ENCODE measurements around the gene SLC5A6. TPM values are rescaled to one million over a fixed set of nuclear protein-coding genes. Genes with fewer than 3 reads are reported as not detected.

The SLC5A6 gene
- total RNA-seq, 1 experiment from 2014 or later = 122 TPM

GRCh38 chr2:27164960-27165763, 46.9 kb downstream of the SLC5A6 start:
- no peaks in the 10 kb centered on the region for H3K27me3 ChIP-seq (ENCODE audit: insufficient read depth, low read length)
- no peak overlapping the region for H3K18ac ChIP-seq (ENCODE audit: insufficient read length, low read depth, low read length)
- H4K5ac ChIP-seq (ENCODE audit: insufficient read length, low read depth, low read length) = no peak overlapping the region
- H3K27ac ChIP-seq (ENCODE audit: insufficient read length, low read depth, low read length) = no peak overlapping the region
- no peak overlapping the region for H3K9ac ChIP-seq (ENCODE audit: extremely low read depth, insufficient read length, low read length)
- H2BK120ac ChIP-seq (ENCODE audit: low read depth, low read length, poor library complexity, severe bottlenecking) = no peak overlapping the region
- no peaks in the 10 kb centered on the region for H4K20me1 ChIP-seq (ENCODE audit: control insufficient read depth, insufficient read depth, insufficient read length)
- no peak overlapping the region for H4K8ac ChIP-seq (replicated peaks; ENCODE audit: insufficient read length, low read depth, low read length)
- no peak overlapping the region for H2BK15ac ChIP-seq (ENCODE audit: low read depth, low read length)
- DNase-seq = peak; percentile 53
- no peak overlapping the region for H2BK5ac ChIP-seq (ENCODE audit: insufficient read length, low read length)
- Mint-ChIP-seq H3K27me3 (ENCODE audit: low read depth) (peaks cover 3% of the 10 kb centered on the region), H3K27ac (no peak overlapping the region; a peak in 1 of 7 replicates), H3K9me3 (peaks cover 4 to 10% of the 10 kb centered on the region in 2 experiments; a peak in 2 of 5 replicates), H3K36me3 (ENCODE audit: insufficient read depth in 1 of 3, low read depth in 3 of 3) (peaks cover 0 to 5% (median 0%) of the 10 kb centered on the region in 3 experiments; a peak in 3 of 7 replicates), H3K4me1 (peaks cover 22 to 23% of the 10 kb centered on the region in 2 experiments), H3K4me3 (no peak overlapping the region)
- H3K79me2 ChIP-seq (ENCODE audit: insufficient read depth, low read length) = no peaks in the 10 kb centered on the region
- H3K14ac ChIP-seq (ENCODE audit: insufficient read depth, low read length) = no peak overlapping the region
- no peaks in the 10 kb centered on the region for H3K23me2 ChIP-seq (ENCODE audit: insufficient read length, low read depth, low read length, poor library complexity, severe bottlenecking)
- no peak overlapping the region for H3K4me2 ChIP-seq (ENCODE audit: insufficient read depth, insufficient read length, low read length)
- peaks cover 2% of the 10 kb centered on the region; the same call in 1 of the 2 replicates for H3K4me1 ChIP-seq (ENCODE audit: insufficient read depth, low read length)
- H3T11ph ChIP-seq (ENCODE audit: low read length) = no peak overlapping the region
- H3K4ac ChIP-seq (ENCODE audit: low read depth, low read length) = no peak overlapping the region
- no peak overlapping the region for H2BK20ac ChIP-seq (ENCODE audit: low read depth, low read length, poor library complexity, severe bottlenecking)
- H3K56ac ChIP-seq (ENCODE audit: insufficient read length, low read depth, low read length) = no peak overlapping the region
- H2BK12ac ChIP-seq (ENCODE audit: insufficient read length, low read depth, low read length) = no peak overlapping the region
- no peak overlapping the region for H2AK5ac ChIP-seq (ENCODE audit: insufficient read length, low read length)
- WGBS (ENCODE audit: extremely low coverage, insufficient read length, low lambda C conversion rate) = no CpG with 5 or more reads among the region's 8 CpGs
- TF ChIP-seq, protein P1, sequence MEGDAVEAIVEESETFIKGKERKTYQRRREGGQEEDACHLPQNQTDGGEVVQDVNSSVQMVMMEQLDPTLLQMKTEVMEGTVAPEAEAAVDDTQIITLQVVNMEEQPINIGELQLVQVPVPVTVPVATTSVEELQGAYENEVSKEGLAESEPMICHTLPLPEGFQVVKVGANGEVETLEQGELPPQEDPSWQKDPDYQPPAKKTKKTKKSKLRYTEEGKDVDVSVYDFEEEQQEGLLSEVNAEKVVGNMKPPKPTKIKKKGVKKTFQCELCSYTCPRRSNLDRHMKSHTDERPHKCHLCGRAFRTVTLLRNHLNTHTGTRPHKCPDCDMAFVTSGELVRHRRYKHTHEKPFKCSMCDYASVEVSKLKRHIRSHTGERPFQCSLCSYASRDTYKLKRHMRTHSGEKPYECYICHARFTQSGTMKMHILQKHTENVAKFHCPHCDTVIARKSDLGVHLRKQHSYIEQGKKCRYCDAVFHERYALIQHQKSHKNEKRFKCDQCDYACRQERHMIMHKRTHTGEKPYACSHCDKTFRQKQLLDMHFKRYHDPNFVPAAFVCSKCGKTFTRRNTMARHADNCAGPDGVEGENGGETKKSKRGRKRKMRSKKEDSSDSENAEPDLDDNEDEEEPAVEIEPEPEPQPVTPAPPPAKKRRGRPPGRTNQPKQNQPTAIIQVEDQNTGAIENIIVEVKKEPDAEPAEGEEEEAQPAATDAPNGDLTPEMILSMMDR (conservative IDR thresholded peaks at IDR 0.05) = no peak
- peak overlapping the region; percentile 69 for H2AFZ ChIP-seq (ENCODE audit: low read length)
- H4K91ac ChIP-seq (ENCODE audit: insufficient read length, low read depth, low read length) = no peak overlapping the region
- H3K79me1 ChIP-seq (ENCODE audit: insufficient read depth, low read depth, low read length, poor library complexity, severe bottlenecking) = no peaks in the 10 kb centered on the region
- no peak overlapping the region for H3K23ac ChIP-seq (ENCODE audit: insufficient read length, low read depth, low read length)
- H3K9me3 ChIP-seq (ENCODE audit: control insufficient read depth, low read depth, low read length) = no peaks in the 10 kb centered on the region
